ENCODE data around the gene PRIMA1.

PRIMA1 gene

DNA sequence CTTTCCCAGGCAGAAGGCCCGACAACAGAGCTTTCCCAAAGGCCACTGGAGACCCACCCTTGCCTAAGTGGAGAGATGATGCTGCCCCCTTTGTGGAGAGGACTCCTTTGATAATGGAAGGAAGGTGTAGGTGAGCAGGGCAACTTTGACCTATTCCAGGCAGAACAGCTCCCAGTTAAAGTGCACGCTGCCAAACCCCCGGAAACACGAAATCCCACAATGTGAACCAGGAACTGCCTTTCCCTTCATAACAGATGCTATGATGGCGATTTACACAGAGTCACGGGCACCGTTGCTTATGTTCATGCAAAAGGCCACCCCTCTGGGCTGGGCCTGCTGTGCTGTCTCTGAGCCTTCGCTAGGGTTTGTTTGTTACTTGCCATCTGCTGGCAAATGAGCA lies 34.6 kb downstream of the PRIMA1 start:
- no peak for DNase-seq (ENCODE audit: low spot score)

- peak; percentile 98 for DNase-seq (ENCODE audit: low spot score)
Observed at GRCh38 chr14:93752980-93753561, 35.2 kb downstream of the PRIMA1 start.

DNA sequence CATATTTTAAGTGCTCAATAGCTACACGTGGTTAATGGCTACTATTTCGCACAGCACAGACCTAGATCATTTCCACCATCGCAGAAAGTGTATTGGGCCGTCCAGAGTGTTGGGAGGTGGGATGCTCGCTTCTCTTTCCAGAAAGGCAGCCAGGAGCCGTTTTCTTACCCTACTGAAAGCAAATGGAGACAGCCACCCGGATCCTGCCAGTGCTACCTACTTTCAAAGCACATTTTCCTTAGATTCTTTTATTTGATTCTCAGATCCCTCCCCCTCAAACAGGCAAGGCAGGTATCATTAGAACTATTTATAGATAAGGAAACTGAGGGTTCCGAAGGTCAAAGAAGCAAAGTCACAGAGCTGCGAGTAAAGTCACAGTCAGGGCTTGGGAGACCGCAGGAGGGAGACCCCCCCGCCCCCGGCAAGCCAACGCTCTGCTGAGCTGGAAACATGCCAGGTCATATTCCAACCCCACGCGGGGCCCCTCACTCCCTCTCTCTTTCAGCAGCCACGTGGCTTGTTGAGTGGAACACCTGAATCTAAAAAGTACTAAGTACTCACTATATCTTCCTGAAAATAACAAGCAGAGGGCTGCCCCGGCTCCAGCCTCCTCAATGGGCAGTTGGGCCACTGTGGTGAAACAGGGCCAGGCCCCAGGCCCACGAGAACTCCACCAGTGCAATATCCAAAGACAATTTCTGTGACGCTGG lies 36.2 kb downstream of the PRIMA1 start:
- no peak for DNase-seq (ENCODE audit: low spot score)

- DNase-seq (ENCODE audit: low spot score): no peak
Observed at GRCh38 chr14:93749076-93749420, 39.2 kb downstream of the PRIMA1 start.

- peak; percentile 55 for DNase-seq (ENCODE audit: low spot score)
Observed at GRCh38 chr14:93748208-93749075, 39.8 kb downstream of the PRIMA1 start.

- DNase-seq (ENCODE audit: low spot score): no peak
Observed at GRCh38 chr14:93747560-93747959, 40.7 kb downstream of the PRIMA1 start.

DNA sequence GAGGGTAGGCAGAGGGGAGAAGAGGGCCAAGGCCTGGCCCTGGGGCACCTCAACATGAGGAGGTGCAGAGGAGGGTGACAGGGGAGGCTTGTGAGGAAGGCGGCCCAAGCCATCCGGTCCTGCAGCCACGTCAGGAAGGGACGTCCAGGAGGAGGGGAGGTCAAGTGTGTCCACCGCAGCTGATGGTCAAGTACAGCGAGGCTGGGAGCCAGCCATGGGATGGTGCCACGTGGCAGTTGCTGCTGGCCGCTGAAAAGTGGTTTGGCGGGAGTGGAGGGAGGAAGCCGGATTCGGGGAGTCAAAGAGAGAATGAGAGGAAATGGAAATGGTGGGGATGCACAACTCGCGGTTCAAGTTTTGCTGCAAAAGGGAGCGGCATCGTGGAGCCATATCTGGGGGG lies 41.2 kb downstream of the PRIMA1 start:
- DNase-seq (ENCODE audit: low spot score): peak; percentile 78

GRCh38 chr14:93745603-93746273 lies 42.5 kb downstream of the PRIMA1 start:
- no peak for DNase-seq (ENCODE audit: low spot score)

GRCh38 chr14:93744876-93745275 lies 43.4 kb downstream of the PRIMA1 start:
- DNase-seq (ENCODE audit: low spot score): no peak

DNA sequence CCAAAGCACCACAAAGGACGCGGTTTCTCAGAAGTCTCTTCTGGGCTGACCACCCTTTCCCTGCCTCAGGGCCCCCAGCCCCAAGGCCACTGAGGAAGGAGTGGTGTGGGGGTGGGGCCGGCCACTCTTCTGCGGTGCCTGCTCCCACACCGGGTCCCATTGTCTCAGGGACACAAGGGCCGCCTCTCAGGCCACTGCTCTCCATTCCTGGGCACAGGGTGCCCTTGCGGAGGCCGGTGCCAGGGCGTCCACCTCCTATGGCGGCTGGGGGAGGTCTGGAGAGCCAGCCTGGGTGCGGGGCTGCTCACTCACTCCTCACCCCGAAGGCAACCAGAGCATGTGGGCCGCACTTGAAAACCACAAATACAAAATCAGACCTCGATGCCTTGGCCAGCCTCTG lies 44.1 kb downstream of the PRIMA1 start:
- peak; percentile 84 for DNase-seq (ENCODE audit: low spot score)

DNA sequence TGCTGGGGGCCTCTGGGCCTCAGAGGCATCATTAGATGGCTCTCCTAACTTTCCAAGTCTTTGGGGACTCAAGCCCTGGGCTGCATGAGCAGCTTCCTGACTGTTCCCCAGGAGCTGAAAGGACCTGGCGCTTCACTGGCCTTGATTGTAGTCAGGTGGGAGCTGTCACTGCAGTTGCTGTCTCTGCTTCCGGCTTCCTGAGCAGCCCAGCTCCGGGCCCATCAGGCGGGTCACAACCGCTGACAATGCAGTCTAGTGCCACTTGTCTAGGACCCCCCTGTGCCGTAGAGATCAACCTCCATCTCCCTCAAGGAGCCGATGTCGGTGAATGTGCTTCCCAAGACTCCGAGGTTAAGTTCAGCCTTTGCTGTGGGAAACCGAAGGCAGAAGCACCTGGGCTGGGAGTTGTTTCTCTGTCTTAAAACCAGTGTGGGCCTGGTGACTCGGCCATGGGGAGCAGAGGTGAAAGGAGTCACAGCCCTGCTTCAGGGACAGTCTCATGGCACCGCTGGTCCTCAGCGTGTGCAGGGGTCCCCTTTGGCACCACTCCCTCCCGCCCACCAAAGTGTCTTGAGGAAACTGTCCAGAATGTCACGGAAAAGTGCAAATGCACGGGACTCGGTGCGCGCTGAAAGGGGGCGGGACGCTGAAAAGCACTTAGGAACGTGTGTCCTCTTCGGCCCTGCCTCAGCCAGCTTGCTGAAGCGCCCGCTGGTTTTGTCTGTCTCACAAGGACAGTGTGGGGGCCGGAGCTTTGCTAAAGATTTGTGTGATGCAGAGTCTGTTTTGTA lies 44.8 kb downstream of the PRIMA1 start:
- DNase-seq (ENCODE audit: low spot score): no peak

DNA sequence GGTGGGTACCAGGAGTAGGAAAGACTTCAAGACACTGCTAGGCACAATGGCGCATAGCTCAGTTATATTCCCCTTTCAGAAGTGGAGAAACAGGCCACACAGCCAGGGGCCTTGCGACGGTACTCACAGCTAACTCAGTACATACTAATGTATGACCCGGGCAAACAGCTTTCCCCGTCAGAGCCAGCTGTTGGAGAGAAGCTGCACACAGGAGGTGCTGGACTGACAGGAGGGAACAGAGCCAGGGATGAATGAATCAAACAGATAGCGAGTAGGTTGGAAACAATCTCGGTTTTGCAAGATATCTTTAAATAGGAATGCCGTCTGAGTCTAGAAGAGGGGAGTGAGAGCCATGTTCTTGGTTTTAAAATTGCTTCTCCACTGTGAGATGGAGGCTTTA lies 45.5 kb downstream of the PRIMA1 start:
- DNase-seq (ENCODE audit: low spot score): peak; percentile 58

DNA sequence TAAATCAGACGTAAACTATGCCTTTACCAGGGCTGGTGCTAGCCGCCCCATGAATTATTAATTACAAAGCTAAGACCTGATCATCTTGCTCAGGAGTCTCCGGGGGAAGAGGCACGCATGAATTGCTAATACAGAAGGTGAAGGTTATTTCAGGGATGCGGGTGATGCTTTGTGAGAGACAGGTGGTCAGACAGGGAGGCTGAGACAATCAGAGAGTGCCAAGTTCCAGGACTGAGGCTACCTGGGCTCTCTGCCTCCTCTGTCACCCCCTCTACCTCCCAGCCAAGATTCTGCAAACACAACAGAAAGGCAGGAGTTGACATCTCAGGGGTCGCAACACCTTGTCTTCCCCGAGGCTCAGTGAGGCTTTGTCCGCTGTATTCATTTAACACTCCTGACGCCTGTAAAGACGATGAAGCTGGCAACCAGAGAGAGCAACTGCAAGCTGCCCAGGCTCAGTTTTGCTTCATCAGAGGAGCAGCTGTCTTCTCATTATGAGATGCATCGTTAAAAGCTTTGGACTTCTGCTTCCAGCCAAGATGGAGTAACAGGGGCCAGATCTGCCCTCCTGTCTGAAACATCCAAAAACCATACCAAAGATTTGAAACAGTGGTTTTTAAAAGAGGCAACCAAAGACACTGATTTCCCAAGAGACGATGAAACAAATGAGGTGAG lies 46.6 kb downstream of the PRIMA1 start:
- DNase-seq (ENCODE audit: low spot score): no peak

GRCh38 chr14:93737634-93738033 lies 50.7 kb downstream of the PRIMA1 start:
- no peak for DNase-seq (ENCODE audit: low spot score)

GRCh38 chr14:93736378-93737014 lies 51.8 kb downstream of the PRIMA1 start:
- DNase-seq (ENCODE audit: low spot score): no peak

GRCh38 chr14:93735206-93735605 lies 53.1 kb downstream of the PRIMA1 start:
- DNase-seq (ENCODE audit: low spot score): no peak

DNA sequence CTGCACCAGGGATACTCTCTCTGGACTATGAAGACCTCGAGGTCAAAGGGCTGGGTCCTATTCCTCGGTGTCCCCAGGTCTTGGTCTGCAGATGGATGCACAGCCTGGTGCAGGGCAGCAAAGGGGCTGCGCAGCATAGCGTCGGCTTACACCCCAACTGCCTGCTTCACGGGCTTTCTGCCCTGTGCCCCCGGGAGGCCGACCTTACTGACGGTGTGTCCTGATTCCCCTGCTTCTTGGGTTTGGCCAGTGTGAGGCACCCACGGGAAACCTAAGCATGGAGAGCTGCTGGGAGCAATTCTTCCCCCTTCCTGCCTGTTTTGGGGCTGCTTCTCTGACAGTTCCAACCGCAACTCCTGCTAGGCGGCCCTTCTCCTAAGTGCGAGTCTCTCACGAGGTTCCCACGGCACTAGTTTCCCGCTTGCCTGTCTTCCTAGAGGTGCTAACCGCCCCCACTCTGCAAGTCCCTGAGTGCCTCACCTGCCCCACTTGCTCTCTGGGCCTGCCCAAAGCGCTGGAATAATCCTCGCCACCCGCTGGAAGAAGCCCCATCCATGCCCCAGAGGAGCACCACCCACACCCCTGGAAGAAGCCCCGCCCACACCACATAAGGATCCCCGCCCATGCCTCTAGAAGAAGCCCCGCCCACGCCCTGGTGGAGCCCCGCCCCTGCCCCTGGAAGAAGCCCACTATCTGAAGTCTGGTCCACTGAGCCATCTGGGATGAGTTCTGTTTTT lies 54.0 kb downstream of the PRIMA1 start:
- no peak for DNase-seq (ENCODE audit: low spot score)

DNA sequence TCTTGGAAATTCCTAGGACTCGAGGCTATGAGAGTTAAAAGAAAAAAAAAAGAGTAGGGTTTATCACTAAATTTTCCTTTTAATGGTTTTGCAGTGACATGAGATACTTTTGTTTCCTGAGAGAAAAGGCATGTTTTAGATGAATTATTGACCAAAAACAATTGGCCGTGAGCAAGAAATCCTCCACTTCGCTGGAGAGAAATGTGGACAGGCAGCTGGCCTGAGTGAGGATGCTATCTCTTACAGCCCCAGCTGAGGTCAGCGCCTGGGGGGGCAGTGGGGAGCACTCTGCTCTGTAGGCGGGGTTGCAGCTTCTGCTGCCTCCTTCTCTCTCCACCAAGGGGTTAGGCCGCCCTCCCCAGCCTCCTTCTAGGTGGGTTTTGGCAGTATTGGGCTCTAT lies 54.7 kb downstream of the PRIMA1 start:
- DNase-seq (ENCODE audit: low spot score): peak; percentile 84

DNA sequence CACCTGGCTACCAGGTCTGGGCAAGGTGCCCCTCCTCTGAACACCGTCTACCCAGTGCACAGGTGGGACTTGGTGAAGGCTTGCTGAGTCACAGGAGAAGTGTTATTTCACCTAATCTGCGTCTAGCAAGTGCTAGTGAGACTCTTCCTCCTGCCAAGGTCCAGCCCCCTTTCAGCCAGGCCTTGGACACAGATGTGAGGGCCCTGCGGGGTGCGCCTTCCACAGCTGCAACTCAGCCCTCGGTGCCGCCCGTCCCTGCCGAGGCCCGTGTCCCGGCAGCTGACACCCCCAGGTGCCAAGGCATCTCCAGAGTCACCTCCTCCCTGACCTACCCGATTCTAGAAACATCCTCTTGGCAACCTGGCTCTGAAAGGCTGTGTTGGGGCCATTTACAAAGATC lies 55.1 kb downstream of the PRIMA1 start:
- no peak for DNase-seq (ENCODE audit: low spot score)

DNA sequence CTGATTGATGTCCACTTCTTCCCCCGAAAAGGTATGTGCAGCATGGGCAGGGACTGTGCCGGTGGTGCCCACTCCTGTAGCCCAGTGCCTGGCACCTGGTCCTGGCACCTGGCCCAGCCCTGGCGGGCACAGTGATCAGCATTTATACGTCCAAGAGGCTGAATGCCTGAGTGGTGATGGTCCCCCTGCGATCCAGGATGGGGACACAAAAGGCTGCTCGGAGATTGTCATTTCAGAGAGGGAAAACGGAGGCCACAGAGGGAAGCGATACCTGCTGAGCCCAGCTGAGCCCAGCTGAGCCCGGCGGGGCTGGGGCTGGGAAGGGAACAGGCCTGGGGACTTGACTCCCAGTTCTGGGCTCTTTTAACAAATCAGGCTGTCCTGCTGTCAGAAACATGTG lies 55.8 kb downstream of the PRIMA1 start:
- no peak for DNase-seq (ENCODE audit: low spot score)

Measured in globus pallidus (tissue), 1 donor.